Hippocampal formation (tissue), 2 donors: Measurements from ENCODE around the gene KIAA0586.

ENCODE experiments used
- DNase-seq, 2 donors: peaks; one replicate each; lab custom pipeline; 2025; lab: John Stamatoyannopoulos, UW

Gene KIAA0586

DNA sequence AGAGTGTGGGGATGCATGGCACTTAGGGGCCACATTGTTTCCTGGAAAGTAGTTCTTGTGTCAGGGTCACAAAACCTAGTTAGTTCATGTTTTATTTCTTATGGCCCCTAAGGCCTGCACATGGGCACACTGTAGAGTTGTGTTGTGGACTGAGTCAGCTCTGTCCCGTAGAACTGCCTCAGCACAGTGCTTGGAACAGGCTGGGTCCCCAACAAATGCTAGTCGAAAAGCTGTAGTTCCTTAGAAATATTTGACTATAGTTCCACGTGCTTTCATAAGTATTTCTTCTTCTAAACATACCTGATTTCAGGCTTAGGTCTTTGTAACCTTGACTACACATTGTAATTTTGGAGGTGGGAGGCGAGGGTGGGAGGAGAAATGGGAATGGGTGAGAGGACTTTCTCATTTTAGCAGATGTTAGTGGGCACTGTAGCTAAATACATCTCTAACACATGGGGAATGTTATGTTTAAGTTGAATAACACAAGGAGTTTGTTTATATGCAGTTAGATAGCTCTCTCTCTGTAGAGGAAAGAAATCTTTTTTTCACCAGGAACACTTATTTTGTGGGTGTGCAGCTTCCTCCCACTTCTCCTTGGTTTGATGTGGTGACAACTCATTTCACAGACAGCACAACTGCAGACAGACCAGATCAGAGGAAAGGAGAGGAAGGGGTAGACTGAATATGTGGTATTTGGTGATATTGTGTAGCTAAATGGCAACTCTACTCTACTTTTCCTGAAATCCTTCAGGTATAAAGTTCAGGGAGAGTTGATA lies 170.7 kb downstream of the KIAA0586 start:
- DNase-seq: peak in 1 of 2 donors; percentile 19

DNA sequence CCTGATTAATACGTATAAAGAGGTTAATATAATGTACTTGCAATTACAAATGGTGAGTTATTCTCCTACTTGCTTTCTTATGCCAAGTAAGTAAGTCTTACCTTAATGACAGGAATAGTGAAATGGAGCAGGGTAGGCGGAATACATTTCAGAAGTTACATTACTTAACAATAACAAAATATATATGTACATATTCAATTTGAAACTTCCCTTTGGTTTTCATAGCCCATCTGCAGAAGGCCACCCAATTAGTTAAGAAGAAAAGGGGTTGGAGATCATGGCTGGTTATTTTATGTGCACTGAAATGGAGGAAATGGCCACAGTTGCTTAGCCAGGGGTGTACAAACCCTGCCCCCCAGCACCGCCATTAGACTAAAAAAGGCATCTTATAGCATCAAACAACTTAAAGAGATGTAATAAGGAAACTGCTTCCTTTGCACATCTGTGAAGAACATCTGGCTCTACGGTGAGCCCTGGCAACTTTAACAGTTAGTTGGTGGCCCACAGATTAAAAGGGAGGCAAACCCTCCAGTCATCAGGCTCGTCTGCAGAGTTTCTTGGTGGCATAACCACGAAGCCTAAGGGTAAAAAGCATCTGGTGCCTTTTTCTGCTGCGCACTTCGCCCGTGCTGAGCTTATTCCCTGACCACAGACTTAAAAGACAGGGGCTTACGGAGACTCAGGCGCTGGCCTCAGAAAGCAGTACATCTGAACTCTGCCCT lies 171.4 kb downstream of the KIAA0586 start:
- no peak for DNase-seq

DNA sequence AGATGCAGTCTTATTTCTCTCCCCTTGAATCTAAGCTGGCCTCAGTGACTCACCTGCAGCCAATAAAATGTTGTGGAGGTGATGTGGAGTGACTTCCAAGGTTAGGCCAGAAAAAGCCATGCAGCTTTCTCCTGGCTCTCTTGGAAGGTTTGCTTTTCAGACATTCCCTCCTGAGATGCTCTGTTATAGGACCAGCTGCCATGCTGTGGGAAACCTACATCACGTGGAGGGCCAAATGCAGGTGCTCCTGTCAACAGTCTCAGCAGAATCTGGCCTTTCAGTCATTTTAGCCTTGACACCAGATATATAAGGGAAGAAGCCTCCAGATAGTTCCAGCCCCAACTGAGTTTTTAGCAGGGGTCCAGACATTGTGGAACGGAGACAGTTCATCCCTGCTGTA lies 172.2 kb downstream of the KIAA0586 start:
- DNase-seq: no peak
